ENCODE measurements around the gene NKIRAS2. TPM values are rescaled to one million over a fixed set of nuclear protein-coding genes. Genes with fewer than 3 reads are reported as not detected.

NKIRAS2 gene
- total RNA-seq: 46.8 and 50.3 TPM in 2 replicates

DNA sequence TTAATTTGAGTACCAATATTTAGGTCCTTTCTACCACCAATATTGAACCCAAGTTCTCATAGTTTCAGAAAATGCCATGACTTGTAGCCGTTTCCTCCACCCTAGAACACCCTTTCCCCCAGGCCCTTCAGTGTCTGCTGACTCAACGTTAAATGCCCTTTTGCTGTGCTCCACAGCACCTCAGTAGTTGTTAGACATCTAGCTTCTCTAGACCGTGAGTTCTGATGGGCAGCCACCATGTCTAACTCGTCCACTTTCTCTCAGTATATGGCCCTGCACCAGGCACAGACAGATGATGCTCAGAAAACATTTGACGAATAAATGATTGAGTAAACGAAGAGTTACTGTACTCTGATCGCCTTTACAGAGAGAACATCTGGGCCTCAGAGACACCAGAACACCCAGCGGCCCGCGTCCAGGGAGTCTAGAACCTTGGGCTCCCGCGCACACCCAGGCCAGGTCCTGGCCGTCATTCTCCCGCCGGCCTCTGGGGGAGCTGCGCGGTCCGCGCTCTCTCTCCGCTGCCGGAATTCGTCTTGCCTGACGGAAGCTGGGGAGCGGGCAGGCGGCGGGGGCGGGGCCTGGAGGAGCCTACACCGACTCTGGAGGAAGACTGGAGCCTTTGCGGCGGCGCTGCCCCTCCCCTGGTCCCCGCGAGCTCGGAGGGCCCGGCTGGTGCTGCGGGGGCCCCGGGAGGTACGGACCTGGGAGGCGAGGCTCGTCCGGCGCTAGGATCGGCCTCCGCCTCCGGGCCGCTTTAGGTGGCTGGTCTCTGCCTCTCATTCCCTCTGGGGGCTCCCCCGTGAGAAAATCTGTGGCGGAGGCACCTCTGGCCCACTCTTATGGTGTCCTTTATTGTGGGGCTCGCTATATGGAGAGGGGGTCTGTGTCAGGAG is at the start of gene NKIRAS2:
Gene NKIRAS2 (plus strand): TSS at position 582 of the 896 bp plus-strand sequence. CDS start 1,488 bp downstream, outside the sequence.

DNA sequence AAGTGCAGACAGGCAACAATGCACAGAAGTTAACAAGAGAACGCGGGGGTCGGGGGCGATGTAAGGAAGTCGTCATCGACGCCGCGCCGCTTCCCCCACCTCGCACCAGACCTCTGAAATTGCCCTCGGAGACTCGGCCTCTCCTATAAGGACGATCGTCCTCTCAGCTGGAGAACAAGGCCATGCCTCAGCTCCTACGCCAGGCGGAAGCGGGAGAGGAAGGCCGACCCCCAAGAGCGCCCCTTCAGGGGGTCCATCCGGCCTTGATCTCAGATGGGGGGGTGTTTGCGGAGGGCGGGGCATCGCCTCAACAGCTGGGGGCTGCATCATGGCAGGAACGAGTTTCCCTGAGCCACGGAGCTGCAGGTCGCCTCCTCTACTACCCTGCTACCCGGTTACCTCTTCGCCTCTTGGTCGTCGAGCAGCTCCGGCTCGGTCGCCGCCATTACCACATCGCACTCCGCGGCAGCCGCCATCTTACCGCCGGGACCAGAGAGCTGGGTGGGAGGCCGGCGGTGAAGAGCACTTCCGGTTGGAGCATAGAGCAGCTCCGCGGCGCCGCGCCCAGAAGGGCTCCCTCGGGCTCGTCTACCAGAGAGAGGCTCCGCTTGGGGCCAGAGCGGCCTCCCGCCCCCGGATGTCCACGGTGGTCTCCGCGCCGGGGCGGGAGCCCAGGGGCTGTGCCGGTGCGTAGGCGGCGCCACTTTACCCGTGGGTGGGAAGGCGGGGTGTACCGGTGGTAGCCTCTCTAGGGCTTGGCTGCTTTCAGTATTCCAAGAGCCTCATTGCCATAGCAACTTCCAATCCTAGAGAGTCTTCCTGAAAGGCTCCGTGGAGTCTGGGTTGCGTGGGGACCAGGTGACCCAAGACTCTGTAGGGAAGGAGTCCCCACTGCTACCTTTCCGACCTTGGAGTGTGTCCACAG is 2.7 kb upstream of the NKIRAS2 start, which contains the start of gene DNAJC7:
Gene DNAJC7 (minus strand): TSS at position 499 of the 925 bp plus-strand sequence. CDS start 23 bp downstream, at position 476.

DNA sequence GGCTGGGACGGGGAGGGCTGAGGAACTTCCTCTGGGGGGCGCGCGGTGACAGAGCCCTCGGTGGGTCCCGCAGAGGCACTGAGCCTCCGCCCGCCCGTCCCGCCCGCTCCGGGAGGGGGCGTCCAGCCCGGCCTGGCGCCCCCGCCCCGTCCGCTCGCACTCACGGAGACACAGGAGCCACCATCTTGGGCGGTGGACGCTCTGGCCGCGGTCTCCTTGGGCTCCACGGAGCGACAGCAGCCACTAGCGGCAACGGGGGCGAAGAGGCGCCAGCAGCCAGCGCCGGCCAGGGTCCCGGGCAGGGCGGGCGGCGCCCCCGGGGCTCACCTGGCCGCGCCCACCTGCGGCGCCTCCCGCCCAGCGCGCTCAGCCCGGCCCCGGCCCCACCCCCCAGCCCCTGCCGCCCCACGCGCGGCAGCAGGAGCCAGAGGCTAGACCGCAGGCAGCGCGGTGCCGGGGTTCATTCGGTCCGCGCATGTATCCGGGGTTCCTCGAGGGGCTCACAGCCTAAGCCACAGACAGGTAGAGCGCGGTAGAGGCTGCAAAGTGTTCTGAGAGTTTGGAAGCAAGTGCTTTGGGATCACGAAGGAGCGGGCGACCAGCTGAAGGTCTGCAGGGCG is 30.6 kb downstream of the NKIRAS2 start, which contains the start of gene C17orf113:
Gene C17orf113 (minus strand): TSS at position 209 of the 620 bp plus-strand sequence. CDS start 7,225 bp downstream, outside the sequence.

Other genes starting within 250 kb of the NKIRAS2 start
- 8.5 and 10.4 TPM in 2 replicates for gene JUP, start 233.4 kb upstream of the NKIRAS2 start, total RNA-seq
- gene P3H4, start 208.1 kb upstream of the NKIRAS2 start, total RNA-seq: 53.8 and 72.7 TPM in 2 replicates
- gene FKBP10, start 207.1 kb upstream of the NKIRAS2 start, total RNA-seq: 336 and 351 TPM in 2 replicates
- 74.8 and 97.8 TPM in 2 replicates for gene NT5C3B, start 183.9 kb upstream of the NKIRAS2 start, total RNA-seq
- 0.12 and 1.3 TPM in 2 replicates for gene KLHL10, start 182.3 kb upstream of the NKIRAS2 start, total RNA-seq
- gene KLHL11, start 154.7 kb upstream of the NKIRAS2 start, total RNA-seq: 27.1 and 33.9 TPM in 2 replicates
- gene ACLY, start 101.1 kb upstream of the NKIRAS2 start, total RNA-seq: 341 and 379 TPM in 2 replicates
- gene ODAD4, start 89.5 kb upstream of the NKIRAS2 start, total RNA-seq: 0.97 and 1.3 TPM in 2 replicates
- 93.0 and 95.2 TPM in 2 replicates for gene CNP, start 53.3 kb upstream of the NKIRAS2 start, total RNA-seq
- 63.1 and 64.8 TPM in 2 replicates for gene DNAJC7, start 2.7 kb upstream of the NKIRAS2 start, total RNA-seq
- gene C17orf113, start 30.5 kb downstream of the NKIRAS2 start, total RNA-seq: 0.49 TPM in 2 replicates
- not detected in 2 replicates for gene ZNF385C, start 78.4 kb downstream of the NKIRAS2 start, total RNA-seq
- 19.6 and 19.8 TPM in 2 replicates for gene DHX58, start 92.6 kb downstream of the NKIRAS2 start, total RNA-seq
- 8.5 and 9.2 TPM in 2 replicates for gene KAT2A, start 101.3 kb downstream of the NKIRAS2 start, total RNA-seq
- not detected in 2 replicates for gene HSPB9, start 102.7 kb downstream of the NKIRAS2 start, total RNA-seq
- gene RAB5C, start 134.9 kb downstream of the NKIRAS2 start, total RNA-seq: 94.3 and 113 TPM in 2 replicates
- under 0.01 TPM in 1 of 2 replicates, not detected in the other for gene KCNH4, start 161.1 kb downstream of the NKIRAS2 start, total RNA-seq
- gene HCRT, start 165.4 kb downstream of the NKIRAS2 start, total RNA-seq: not detected in 2 replicates
- 18.3 and 22.1 TPM in 2 replicates for gene GHDC, start 174.4 kb downstream of the NKIRAS2 start, total RNA-seq